HG03025 (cell line): ENCODE measurements around the gene BCAN.

Source experiments
- ATAC-seq: cut with Tn5 transposase; IDR thresholded peaks from one replicate; pipeline ENCODE4 v1.9.1; 2021; ENCODE audit warnings: mild to moderate bottlenecking, moderate library complexity; ENCODE audit not compliant: unreplicated experiment, low FRiP score

BCAN gene

DNA sequence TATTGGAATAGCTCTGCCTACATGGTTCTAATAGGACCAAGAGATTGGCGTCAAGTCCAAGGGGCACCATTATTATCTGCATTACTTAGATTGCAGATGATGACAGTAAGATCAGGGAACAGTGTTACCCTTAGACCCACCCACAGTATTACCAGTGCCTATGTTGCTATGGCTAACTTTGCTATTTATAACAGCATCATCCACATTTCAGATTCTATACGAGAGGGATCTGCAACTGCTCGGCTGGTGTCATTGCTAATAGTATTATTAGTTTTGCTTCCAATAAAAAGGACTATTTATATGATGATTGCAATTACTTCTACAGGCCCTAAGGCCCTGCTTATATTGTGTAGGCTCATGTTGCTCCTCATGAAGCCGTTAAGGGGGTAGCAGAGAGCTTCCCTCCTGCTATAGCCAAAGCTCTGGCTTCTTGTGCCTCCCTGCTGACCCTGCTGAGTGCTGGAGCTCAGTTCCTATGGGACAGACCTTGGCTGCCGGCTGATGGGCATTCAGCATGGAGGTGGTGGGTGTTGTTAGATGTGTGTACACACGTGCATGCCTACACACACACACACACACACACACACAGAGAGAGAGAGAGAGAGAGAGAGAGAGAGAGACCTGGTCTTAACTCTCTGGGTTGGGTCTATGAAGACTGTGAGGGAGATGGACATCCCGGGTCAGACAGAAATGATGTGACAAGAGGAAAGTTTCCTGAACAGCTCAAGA, 1.3 kb downstream of the BCAN start:
- no peak for ATAC-seq

DNA sequence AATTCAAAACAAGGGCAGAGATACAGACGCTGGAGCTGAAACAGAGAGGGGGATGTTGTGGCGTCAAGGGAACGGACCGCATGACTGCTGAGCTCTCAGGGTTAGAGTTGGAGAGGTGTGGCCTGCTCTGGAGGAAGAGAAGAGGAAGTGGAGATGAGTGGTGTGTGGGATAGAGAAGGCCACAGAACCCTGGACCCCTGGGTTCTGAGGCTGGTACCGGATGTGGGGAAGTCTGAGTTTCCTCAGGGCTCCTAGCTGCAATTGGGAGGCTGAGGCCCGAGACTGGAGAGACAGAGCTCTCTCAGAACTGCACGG, 1.8 kb downstream of the BCAN start:
- no peak for ATAC-seq

DNA sequence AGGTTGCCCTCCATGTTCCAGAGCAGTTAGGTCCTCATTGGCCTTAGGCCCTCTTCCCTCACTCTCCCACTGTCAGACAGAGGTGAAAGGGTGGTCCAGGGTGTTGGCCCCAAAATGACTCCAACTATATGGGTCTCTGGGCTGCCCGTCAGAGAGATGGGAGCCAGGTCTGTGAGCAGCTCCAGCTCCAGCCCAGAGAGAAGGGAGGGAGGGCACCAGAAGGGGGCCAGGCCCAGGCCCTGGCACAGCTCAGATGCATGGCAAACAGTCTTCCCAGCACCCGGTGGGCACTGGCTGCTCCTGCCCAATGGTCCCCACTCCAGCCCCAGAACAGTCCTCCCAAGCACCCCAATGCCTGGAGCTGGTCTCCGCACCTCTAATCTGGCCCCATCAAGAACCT, 2.2 kb downstream of the BCAN start:
- no peak for ATAC-seq

DNA sequence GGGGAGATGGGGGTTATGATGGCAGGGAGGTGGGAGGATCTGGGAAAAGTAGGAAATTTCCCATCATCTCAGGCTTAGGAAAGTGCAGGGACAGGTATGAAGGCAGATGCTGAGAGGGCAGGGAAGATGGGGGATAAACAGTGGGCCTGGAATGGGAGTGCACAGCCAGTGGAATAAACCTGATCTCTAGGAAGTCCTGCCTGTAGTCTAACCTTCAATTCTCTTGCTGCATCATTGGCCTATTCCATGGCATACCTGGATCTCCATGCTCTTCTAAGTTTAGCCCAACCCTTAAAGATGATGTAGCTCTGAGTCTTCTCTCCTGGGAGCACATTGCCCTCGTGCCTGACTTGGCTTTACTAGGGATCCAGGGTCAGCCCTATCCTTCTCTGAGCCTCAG, 2.7 kb downstream of the BCAN start:
- no peak for ATAC-seq

DNA sequence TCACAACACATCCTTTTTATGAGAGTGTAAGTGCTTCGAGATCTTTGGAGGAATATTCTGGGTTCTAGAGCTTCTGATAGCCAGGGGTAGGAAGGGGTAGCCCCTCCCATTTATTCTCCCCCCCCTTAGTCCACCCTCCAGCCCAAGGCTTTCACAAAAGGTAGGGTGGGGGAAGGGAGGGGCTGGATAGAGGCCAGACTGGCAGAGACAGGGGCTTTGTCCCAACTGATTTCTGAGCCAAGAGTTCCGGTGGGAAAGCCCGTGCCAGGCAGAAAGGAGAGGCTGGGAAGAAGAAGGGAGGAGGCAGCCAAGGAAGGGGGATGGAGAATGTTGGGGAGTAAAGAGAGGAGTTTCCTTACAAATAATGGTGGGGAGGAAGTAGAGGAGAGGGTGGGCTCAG, 3.1 kb downstream of the BCAN start:
- no peak for ATAC-seq

DNA sequence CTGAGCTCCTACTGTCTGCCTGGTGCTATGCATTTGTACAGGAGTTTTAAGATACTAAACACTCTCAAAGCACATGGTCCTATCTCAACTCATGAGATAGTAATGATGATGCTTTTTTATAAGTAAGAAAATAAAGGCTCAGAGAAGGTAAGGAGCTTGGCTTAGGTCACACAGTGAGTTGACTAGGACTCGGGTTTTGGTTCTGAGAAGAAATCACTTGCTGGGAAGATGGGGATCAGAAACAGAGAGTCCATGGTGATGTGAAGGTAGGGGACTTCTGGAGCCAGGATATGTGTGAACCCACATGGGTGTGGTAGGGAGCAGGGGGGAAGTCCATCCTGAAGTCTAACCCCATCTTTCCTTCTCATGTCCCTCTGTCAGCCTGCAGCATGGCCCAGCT, 3.7 kb downstream of the BCAN start:
- ATAC-seq, result no peak

DNA sequence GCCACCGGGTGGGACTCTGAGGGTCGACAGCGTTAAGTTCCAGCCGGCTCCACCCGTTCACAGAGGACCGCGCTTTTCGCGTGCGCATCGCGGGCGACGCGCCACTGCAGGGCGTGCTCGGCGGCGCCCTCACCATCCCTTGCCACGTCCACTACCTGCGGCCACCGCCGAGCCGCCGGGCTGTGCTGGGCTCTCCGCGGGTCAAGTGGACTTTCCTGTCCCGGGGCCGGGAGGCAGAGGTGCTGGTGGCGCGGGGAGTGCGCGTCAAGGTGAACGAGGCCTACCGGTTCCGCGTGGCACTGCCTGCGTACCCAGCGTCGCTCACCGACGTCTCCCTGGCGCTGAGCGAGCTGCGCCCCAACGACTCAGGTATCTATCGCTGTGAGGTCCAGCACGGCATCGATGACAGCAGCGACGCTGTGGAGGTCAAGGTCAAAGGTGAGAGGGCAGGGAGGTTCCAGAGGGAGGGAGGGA, 4.9 kb downstream of the BCAN start:
- ATAC-seq, result no peak

DNA sequence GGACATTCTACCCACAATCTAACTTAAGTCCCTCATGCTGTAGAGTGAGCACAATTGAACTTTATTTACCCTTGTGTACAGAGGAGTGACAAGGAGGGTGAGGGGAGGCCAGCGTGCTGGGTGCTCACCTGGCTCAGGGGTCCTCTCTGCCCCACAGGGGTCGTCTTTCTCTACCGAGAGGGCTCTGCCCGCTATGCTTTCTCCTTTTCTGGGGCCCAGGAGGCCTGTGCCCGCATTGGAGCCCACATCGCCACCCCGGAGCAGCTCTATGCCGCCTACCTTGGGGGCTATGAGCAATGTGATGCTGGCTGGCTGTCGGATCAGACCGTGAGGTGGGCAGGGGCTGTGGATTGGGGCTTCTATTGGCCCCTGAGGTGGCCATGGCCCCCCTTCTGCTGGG, 5.4 kb downstream of the BCAN start:
- no peak for ATAC-seq

DNA sequence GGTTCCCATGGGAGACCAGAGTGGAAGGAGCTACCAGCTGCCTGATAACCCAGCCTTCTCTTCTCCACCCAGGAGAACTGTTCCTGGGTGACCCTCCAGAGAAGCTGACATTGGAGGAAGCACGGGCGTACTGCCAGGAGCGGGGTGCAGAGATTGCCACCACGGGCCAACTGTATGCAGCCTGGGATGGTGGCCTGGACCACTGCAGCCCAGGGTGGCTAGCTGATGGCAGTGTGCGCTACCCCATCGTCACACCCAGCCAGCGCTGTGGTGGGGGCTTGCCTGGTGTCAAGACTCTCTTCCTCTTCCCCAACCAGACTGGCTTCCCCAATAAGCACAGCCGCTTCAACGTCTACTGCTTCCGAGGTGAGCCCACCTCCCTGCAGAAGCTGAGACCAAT, 6.6 kb downstream of the BCAN start:
- no peak for ATAC-seq

DNA sequence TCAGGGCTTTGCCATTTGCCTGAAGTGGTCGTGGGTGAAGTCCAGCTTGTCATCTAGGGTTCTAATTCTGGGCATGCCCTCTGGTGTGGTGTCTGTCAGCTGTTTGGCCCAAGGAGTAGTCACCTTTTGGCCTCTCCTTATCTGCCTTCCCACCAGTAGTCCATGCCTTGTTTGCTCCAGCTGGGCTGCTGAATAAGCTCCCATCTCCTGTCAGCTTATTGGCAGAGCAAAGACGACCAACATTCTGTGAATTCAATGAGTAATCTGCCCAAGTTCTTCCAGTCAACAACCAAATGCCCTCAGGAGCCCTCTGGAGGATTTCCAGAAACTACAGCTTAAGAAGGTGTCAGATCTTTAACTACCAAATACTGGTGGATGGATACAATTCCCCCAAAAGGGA, 7.0 kb downstream of the BCAN start:
- no peak for ATAC-seq

DNA sequence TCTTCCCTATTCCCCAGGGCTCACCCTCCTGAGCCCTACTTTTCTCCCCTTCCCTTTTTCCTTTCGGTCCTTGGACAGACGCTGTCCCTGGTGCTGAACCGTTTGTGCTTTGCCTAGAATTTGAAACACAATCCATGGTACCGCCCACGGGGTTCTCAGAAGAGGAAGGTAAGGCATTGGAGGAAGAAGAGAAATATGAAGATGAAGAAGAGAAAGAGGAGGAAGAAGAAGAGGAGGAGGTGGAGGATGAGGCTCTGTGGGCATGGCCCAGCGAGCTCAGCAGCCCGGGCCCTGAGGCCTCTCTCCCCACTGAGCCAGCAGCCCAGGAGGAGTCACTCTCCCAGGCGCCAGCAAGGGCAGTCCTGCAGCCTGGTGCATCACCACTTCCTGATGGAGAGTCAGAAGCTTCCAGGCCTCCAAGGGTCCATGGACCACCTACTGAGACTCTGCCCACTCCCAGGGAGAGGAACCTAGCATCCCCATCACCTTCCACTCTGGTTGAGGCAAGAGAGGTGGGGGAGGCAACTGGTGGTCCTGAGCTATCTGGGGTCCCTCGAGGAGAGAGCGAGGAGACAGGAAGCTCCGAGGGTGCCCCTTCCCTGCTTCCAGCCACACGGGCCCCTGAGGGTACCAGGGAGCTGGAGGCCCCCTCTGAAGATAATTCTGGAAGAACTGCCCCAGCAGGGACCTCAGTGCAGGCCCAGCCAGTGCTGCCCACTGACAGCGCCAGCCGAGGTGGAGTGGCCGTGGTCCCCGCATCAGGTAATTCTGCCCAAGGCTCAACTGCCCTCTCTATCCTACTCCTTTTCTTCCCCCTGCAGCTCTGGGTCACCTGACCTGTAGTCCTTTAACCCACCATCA, 10.4 kb downstream of the BCAN start:
- ATAC-seq, result no peak

DNA sequence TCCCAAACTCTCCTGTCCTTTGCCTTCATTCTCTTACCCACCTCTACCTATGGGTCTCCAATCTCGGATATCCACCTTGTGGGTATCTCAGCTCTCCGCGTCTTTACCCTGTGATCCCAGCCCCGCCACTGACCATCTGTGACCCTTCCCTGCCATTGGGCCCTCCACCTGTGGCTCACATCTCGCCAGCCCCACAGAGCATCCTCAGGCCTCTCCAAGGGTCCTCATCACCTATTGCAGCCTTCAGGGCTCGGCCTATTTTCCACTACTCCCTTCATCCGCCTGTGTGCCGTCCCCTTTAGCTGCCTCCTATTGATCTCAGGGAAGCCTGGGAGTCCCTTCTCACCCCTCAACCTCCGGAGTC, 11.1 kb downstream of the BCAN start:
- ATAC-seq, result no peak

DNA sequence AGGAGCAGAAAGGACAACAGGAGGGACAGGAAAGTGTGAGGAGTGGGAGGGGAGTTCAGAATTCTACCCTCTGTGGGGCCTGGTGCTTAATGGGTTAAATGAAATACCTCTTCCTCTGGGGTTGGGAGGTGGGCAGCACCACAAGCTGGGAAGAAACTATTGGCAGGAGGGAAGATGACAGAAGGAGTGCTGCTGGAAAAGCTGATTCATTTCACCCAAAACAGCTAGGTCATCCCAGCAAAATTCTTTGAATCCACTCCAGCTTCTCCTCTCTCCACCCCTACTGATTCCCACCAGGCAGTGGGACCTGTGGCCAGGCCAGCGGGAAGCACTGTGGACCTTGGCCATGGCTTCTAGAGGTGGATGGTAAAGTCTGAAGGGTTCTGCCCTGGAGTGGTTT, 12.8 kb downstream of the BCAN start:
- no peak for ATAC-seq

DNA sequence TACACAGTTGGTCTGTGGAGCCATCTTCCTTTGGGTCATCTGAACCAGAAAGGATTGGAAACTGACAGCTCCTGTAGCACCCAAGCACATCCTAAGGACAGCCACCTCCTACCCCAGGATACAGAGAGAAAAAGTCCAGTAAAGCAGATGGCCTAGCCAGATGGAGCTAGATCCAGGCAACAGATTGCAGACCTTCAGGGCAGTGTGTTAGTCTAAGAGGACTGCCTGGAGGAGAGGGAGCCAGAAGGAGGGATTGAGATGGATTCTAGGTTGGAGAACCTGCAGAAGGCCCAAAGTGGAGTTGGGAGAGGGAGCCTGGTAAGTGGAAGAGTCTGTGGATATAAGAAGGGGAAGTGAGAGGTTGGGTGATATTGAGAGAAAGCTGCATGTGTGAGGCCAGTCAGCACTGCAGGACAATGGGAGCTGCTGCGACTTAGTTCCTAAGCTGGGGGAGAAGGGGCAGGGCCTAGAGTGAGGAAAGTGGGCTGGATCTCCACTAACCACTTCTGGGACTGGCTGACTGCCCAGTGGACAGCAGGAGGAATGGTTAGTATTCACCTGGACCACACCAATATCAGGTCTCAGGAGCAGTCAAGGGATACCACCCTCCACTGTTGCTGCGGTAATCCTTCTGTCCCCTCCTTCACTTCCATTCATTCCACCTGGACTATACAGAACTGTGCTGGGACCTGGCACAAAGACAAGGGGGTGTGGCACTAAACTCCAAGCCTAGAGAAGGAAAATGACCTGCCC, 13.4 kb downstream of the BCAN start:
- no peak for ATAC-seq

DNA sequence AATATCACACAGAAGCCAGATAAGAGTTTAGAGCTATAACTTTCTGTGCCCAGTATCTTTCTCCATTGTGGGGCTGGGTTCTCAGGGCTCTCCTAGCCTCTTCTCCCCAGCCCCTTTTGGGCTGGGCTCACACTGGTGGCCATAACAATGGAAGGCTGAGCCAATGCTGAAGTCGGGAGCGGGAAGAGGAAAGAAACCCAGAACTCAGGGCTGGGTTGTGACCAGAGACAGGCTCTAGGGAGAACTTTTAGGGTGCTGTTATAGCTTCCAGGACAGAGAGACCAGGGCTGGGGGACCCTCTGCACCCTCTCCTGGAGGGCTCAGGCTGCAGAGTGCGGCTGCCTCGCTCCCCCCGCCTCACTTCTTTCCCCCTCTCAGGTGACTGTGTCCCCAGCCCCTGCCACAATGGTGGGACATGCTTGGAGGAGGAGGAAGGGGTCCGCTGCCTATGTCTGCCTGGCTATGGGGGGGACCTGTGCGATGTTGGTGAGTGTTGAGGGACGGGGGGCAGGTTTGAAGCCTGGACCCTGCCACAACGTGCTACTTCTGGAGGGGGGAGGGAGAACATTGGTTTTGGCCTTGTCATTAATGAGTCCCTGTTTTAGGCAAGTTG, 14.1 kb downstream of the BCAN start:
- no peak for ATAC-seq

DNA sequence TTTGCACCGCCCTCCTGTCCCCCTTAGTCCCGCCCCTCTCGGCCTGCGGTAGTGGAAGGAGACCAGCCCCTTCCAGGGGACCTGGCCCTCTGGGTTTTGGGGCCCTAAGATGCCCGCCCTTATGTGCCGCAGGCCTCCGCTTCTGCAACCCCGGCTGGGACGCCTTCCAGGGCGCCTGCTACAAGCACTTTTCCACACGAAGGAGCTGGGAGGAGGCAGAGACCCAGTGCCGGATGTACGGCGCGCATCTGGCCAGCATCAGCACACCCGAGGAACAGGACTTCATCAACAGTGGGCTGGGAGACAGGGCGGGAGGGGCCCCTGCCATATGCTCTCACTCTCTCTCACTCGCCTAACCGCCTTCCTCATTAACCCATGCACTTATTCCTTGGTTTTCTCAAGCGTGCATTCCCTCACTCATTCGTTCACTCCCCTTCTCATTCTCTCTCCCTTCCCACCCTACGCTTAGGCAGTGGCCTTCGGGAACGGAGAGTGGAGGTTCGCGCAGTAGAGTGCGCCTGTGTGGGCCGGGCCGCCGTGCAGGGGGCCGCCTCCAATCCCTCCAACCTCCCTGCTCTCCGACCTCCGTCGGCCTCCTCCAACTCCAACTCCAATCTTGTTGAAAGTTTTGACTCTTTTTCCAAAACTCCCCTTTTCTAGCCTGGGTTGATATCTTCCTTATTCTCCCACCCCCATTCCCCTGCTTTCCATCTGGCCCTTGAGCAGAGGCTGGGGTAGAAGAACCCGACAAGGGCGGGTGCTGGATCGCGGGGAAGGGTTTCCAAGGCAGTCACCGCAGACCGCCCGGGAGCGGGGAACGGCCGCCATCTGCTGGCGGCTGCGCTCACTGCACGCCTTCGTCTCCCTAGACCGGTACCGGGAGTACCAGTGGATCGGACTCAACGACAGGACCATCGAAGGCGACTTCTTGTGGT, 15.2 kb downstream of the BCAN start:
- ATAC-seq, result no peak

DNA sequence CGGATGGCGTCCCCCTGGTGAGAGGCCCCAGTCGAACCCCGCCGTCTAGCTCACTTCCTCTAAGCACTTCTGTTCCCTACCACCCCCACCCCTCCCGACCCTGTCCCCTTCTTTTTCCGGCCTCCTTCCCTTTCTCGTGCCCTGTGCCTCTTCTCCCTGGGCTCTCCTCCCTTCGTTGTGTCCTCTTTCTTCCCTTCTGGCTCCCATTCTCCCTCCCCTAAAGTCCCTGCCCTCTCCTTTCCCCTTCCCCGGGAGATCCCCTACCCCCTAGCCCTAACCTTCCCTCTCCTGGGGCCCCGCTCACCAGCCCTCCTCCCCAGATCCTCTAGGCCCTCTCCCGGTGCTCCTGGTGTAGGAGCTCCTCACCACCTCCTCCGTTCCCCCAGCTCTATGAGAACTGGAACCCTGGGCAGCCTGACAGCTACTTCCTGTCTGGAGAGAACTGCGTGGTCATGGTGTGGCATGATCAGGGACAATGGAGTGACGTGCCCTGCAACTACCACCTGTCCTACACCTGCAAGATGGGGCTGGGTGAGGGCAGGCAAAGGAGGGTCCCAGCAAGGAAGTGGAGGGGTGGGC, 15.9 kb downstream of the BCAN start:
- ATAC-seq, result no peak

DNA sequence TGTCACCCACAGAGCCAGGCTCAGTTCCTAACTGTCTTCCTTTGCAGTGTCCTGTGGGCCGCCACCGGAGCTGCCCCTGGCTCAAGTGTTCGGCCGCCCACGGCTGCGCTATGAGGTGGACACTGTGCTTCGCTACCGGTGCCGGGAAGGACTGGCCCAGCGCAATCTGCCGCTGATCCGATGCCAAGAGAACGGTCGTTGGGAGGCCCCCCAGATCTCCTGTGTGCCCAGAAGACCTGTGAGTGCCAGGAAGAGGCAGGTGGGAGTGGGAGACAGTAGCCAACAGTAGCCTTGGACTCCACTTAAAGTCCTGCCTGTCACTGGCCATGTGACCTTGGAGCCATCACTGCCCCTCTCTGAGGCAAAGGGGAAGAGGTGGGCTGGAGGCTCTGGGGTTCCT, 16.6 kb downstream of the BCAN start:
- no peak for ATAC-seq

DNA sequence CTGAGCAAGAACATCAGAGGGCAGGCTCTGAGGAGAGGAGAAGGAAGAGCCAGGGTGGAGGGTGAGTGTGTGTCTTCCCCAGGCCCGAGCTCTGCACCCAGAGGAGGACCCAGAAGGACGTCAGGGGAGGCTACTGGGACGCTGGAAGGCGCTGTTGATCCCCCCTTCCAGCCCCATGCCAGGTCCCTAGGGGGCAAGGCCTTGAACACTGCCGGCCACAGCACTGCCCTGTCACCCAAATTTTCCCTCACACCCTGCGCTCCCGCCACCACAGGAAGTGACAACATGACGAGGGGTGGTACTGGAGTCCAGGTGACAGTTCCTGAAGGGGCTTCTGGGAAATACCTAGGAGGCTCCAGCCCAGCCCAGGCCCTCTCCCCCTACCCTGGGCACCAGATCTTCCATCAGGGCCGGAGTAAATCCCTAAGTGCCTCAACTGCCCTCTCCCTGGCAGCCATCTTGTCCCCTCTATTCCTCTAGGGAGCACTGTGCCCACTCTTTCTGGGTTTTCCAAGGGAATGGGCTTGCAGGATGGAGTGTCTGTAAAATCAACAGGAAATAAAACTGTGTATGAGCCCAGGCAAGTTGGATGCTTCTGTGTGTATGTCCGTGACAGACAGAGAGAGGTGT, 17.1 kb downstream of the BCAN start:
- no peak for ATAC-seq
